Measurements from ENCODE around the gene RIMBP3C.

RIMBP3C gene

GRCh38 chr22:21585389-21585788 lies 34.1 kb upstream of the RIMBP3C start:
- TF ChIP-seq FOXP2 (optimal IDR thresholded peaks at IDR 0.05; ENCODE audit: borderline replicate concordance, extremely low read depth, extremely low read length, insufficient read depth), result no peak
- no peak for TF ChIP-seq POLR2AphosphoS5 (IDR thresholded peaks at IDR 0.05; ENCODE audit: low read depth, low read length)
- no peak for TF ChIP-seq REST (IDR thresholded peaks at IDR 0.05; ENCODE audit: insufficient read depth in 1 of 2, low read depth in 2 of 2, low read length in 2 of 2)
- no peak for TF ChIP-seq SIN3A (IDR thresholded peaks at IDR 0.05; ENCODE audit: borderline replicate concordance, insufficient read depth, low read length)
- TF ChIP-seq TAF1 (IDR thresholded peaks at IDR 0.05; ENCODE audit: borderline replicate concordance, insufficient read depth, low read length), result no peak

- TF ChIP-seq REST (IDR thresholded peaks at IDR 0.05; ENCODE audit: insufficient read depth in 1 of 2, low read depth in 2 of 2, low read length in 2 of 2), result no peak
Observed at GRCh38 chr22:21582801-21583740, 31.8 kb upstream of the RIMBP3C start.

DNA sequence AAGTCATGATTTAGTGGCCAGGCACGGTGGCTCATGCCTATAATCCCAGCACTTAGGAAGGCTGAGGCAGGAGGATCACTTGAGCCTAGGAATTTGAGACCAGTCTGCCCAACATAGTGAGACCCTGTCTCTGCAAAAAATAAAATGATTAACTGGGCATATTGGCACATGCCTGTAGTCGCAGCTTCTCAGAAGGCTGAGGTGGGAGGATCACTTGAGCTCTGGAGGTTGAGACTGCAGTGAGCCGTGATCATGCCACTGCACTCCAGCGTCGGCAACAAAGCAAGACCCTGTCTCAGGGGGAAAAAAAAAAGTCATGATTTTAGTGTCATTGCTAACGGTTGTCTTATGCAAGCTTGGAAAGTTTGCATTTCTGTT lies 28.2 kb upstream of the RIMBP3C start:
- TF ChIP-seq REST (IDR thresholded peaks at IDR 0.05; ENCODE audit: insufficient read depth in 1 of 2, low read depth in 2 of 2, low read length in 2 of 2), result no peak
- no peak for TF ChIP-seq FOXP2 (optimal IDR thresholded peaks at IDR 0.05; ENCODE audit: borderline replicate concordance, extremely low read depth, extremely low read length, insufficient read depth)
- TF ChIP-seq TAF1 (IDR thresholded peaks at IDR 0.05; ENCODE audit: borderline replicate concordance, insufficient read depth, low read length), result no peak
- no peak for TF ChIP-seq SIN3A (IDR thresholded peaks at IDR 0.05; ENCODE audit: borderline replicate concordance, insufficient read depth, low read length)
- no peak for TF ChIP-seq POLR2AphosphoS5 (IDR thresholded peaks at IDR 0.05; ENCODE audit: low read depth, low read length)

DNA sequence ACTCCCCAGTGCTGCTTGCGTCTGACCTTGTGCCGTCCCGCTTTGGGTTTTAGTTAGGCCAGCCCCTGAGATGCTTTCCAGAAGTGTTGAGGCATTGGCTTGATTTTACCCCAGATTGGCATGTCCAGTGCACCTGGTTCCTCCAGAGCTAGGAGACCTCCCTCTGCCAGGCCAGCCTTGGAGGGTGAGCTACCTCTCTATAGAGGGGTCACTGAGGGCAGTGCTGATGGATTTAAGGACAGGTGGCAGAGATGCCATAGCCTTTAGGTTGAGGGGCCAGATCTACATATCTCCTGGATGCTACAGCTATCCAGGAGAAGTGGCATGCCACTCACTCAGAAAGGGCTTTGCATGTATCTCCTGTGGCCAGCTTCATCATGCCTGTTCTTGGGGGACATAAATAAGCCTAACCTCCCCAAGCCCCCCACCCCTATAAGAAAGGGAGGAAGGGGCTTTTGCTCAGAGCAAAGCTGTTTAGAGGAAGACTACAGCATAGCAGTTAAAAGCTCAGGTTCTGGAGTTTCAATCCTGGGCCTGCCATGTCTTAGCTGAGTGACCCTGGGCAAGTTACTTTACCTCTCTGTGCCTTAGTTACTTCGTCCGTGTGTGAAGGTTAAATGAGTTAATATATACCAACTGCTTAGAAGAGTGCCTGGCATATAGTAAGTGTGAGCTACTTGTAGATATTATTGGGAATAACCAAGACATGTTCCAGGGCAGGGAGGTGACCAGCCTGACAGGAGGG lies 22.7 kb upstream of the RIMBP3C start:
- TF ChIP-seq FOXP2 (optimal IDR thresholded peaks at IDR 0.05; ENCODE audit: borderline replicate concordance, extremely low read depth, extremely low read length, insufficient read depth) (no peak), REST (IDR thresholded peaks at IDR 0.05; ENCODE audit: insufficient read depth in 1 of 2, low read depth in 2 of 2, low read length in 2 of 2) (no peak), POLR2AphosphoS5 (IDR thresholded peaks at IDR 0.05; ENCODE audit: low read depth, low read length) (no peak), TAF1 (IDR thresholded peaks at IDR 0.05; ENCODE audit: borderline replicate concordance, insufficient read depth, low read length) (no peak), SIN3A (IDR thresholded peaks at IDR 0.05; ENCODE audit: borderline replicate concordance, insufficient read depth, low read length) (no peak)
